Right ventricle myocardium inferior (tissue), 1 donor: Measurements from ENCODE around the gene OR5F1. TPM values are rescaled to one million over a fixed set of nuclear protein-coding genes. Genes with fewer than 3 reads are reported as not detected.

ENCODE experiments used
- ATAC-seq: fragments of 200-7000 bp; cut with Tn5 transposase; one replicate; pipeline ENCODE4 v1.9.1; 2020; ENCODE audit warnings: mild to moderate bottlenecking, moderate library complexity
- DNase-seq: peaks from one replicate; pipeline ENCODE4 v3.0.0; 2021; ENCODE audit errors: missing footprints
- intact Hi-C: fragments of 100-400 bp; cut with DNase I; formaldehyde crosslinking; loops from one replicate; pipeline ENCODE4 v1.11.0; 2022
- long read RNA-seq: library from polyadenylated mRNA; unstranded; transcript quantifications from one replicate; pipeline ENCODE4 v2.0.0, GENCODE V29; 2021
- total RNA-seq: library from RNA; stranded (reverse); fragmentation: NEBNext Ultra II Directional; extraction: Animal tissue kit (Norgen Biotek cat#: 25700); gene quantifications from one replicate; pipeline ENCODE4 v1.2.1, GENCODE V29; 2021
- donor health status: DM: no; HTN: yes; CAD: no; lungs with severe emphysema.

OR5F1 gene
- not detected for total RNA-seq
- long read RNA-seq: 0 reads

GRCh38 chr11:55994525-55994924, at the start of gene OR5F1:
Gene OR5F1 (minus strand): TSS chr11:55994625. CDS start chr11:55994625, 0 bp downstream.
- intact Hi-C loops: no loop called here
- no peak for DNase-seq
- ATAC-seq: no peak

GRCh38 chr11:56027354-56027753, 32.9 kb upstream of the OR5F1 start, which contains the start of gene OR5AS1:
Gene OR5AS1 (plus strand): TSS chr11:56027654. CDS start chr11:56030419, 2,765 bp downstream.
- DNase-seq: no peak
- intact Hi-C loops: no loop called here
- no peak for ATAC-seq

- DNase-seq (no peak), ATAC-seq (no peak)
- intact Hi-C loops: no loop called here
These were observed 19.4 kb upstream of the OR5F1 start for GRCh38 chr11:56013805-56014204.

GRCh38 chr11:56010716-56011115, 16.3 kb upstream of the OR5F1 start:
- DNase-seq (no peak), ATAC-seq (no peak)
- intact Hi-C loops: no loop called here

GRCh38 chr11:55970935-55971334, 23.5 kb downstream of the OR5F1 start:
- intact Hi-C loops: no loop called here
- ATAC-seq (no peak), DNase-seq (no peak)

- intact Hi-C loops: no loop called here
- ATAC-seq (no peak), DNase-seq (no peak)
These were observed 24.6 kb downstream of the OR5F1 start, which contains the start of gene OR10AG1 for GRCh38 chr11:55969845-55970244. Gene OR10AG1 (minus strand): TSS chr11:55969945. CDS start chr11:55969907, 38 bp downstream.

GRCh38 chr11:55967914-55968313, 26.5 kb downstream of the OR5F1 start:
- intact Hi-C loops: no loop called here
- no peak for ATAC-seq

GRCh38 chr11:55966391-55966790, 28.0 kb downstream of the OR5F1 start:
- intact Hi-C loops: no loop called here
- no peak for ATAC-seq
- no peak for DNase-seq

More at GRCh38 chr11:55967914-55968313, 26.5 kb downstream of the OR5F1 start:
- DNase-seq: no peak

- intact Hi-C loops: no loop called here
These were observed 37.9 kb downstream of the OR5F1 start for GRCh38 chr11:55956521-55956920.

GRCh38 chr11:55949330-55949729, 45.1 kb downstream of the OR5F1 start:
- intact Hi-C loops: loop anchor here (10.0 kb wide), 1 partner anchor 835 kb away; no protein-coding TSS in a partner anchor

More at GRCh38 chr11:55956521-55956920, 37.9 kb downstream of the OR5F1 start:
- no peak for ATAC-seq
- DNase-seq: no peak

More at GRCh38 chr11:55949330-55949729, 45.1 kb downstream of the OR5F1 start:
- DNase-seq: no peak
- no peak for ATAC-seq

Other genes with a start within 250 kb of the OR5F1 start
- gene OR5D13, start 221.2 kb downstream of the OR5F1 start, total RNA-seq: not detected
- gene OR5D14, start 199.1 kb downstream of the OR5F1 start, total RNA-seq: not detected
- gene OR5L1, start 183.3 kb downstream of the OR5F1 start, total RNA-seq: not detected
- not detected for gene OR5D18, start 175.0 kb downstream of the OR5F1 start, total RNA-seq
- gene OR5L2, start 167.4 kb downstream of the OR5F1 start, total RNA-seq: not detected
- gene OR5D16, start 155.9 kb downstream of the OR5F1 start, total RNA-seq: not detected
- not detected for gene TRIM51, start 111.3 kb downstream of the OR5F1 start, total RNA-seq
- gene OR5W2, start 80.0 kb downstream of the OR5F1 start, total RNA-seq: not detected
- not detected for gene OR5I1, start 58.2 kb downstream of the OR5F1 start, total RNA-seq
- gene OR10AG1, start 24.7 kb downstream of the OR5F1 start, total RNA-seq: not detected
- not detected for gene OR5AS1, start 33.0 kb upstream of the OR5F1 start, total RNA-seq
- not detected for gene OR8I2, start 98.7 kb upstream of the OR5F1 start, total RNA-seq
- not detected for gene OR8H2, start 109.1 kb upstream of the OR5F1 start, total RNA-seq
- not detected for gene OR8H3, start 127.7 kb upstream of the OR5F1 start, total RNA-seq
- gene OR8J3, start 145.6 kb upstream of the OR5F1 start, total RNA-seq: not detected
- not detected for gene OR8K5, start 165.7 kb upstream of the OR5F1 start, total RNA-seq
- not detected for gene OR5J2, start 182.0 kb upstream of the OR5F1 start, total RNA-seq
- not detected for gene OR5T2, start 239.6 kb upstream of the OR5F1 start, total RNA-seq